H9 (cell line): Measurements from ENCODE around the gene ACTL6B. TPM values are rescaled to one million over a fixed set of nuclear protein-coding genes. Genes with fewer than 3 reads are reported as not detected.

Source experiments
- DNase-seq: peaks from one replicate; pipeline ENCODE4 v3.0.0-alpha.2; 2017
- H2AFZ ChIP-seq: one replicate; pipeline ENCODE4 v1.6.1; 2013; ENCODE audit warnings: mild to moderate bottlenecking, low read length, control low read depth, moderate library complexity
- H2AK5ac ChIP-seq: 2 replicates; pipeline ENCODE4 v1.6.1; 2013; ENCODE audit warnings: low read length, control low read depth, mixed read lengths; ENCODE audit not compliant: insufficient read length
- H2BK120ac ChIP-seq: one replicate; pipeline ENCODE4 v1.6.1; 2013; ENCODE audit warnings: low read depth, mild to moderate bottlenecking, low read length, control low read depth, inconsistent platforms; ENCODE audit not compliant: poor library complexity, severe bottlenecking
- H2BK12ac ChIP-seq: 2 replicates; pipeline ENCODE4 v1.6.1; 2013; ENCODE audit warnings: low read length, control low read depth, mixed read lengths, low read depth; ENCODE audit not compliant: insufficient read length
- H2BK15ac ChIP-seq: 2 replicates; pipeline ENCODE4 v1.6.1; 2013; ENCODE audit warnings: low read depth, low read length, control low read depth
- H2BK20ac ChIP-seq: one replicate; pipeline ENCODE4 v1.6.1; 2013; ENCODE audit warnings: low read depth, mild to moderate bottlenecking, low read length, control low read depth, inconsistent platforms; ENCODE audit not compliant: poor library complexity, severe bottlenecking
- H2BK5ac ChIP-seq: 2 replicates; pipeline ENCODE4 v1.6.1; 2013; ENCODE audit warnings: low read length, control low read depth, mixed read lengths; ENCODE audit not compliant: insufficient read length
- H3K14ac ChIP-seq: 2 replicates; pipeline ENCODE4 v1.6.1; 2013; ENCODE audit warnings: low read length, control low read depth; ENCODE audit not compliant: insufficient read depth
- H3K18ac ChIP-seq: 2 replicates; pipeline ENCODE4 v1.6.1; 2013; ENCODE audit warnings: low read depth, mild to moderate bottlenecking, mixed read lengths, low read length, control low read depth; ENCODE audit not compliant: insufficient read length
- H3K23ac ChIP-seq: 2 replicates; pipeline ENCODE4 v1.6.1; 2013; ENCODE audit warnings: low read length, control low read depth, mixed read lengths, low read depth; ENCODE audit not compliant: insufficient read length
- H3K23me2 ChIP-seq: 2 replicates; pipeline ENCODE4 v1.6.1; 2013; ENCODE audit warnings: low read depth, mild to moderate bottlenecking, mixed read lengths, low read length, control low read depth; ENCODE audit not compliant: insufficient read length, poor library complexity, severe bottlenecking
- H3K27ac ChIP-seq: 2 replicates; pipeline ENCODE4 v1.5.1; 2013; ENCODE audit warnings: low read length, control low read depth, mixed read lengths, low read depth; ENCODE audit not compliant: insufficient read length
- H3K27me3 ChIP-seq: 2 replicates; pipeline ENCODE4 v1.6.1; 2013; ENCODE audit warnings: low read length, control low read depth, inconsistent platforms; ENCODE audit not compliant: insufficient read depth
- H3K4ac ChIP-seq: 2 replicates; pipeline ENCODE4 v1.6.1; 2013; ENCODE audit warnings: low read depth, mild to moderate bottlenecking, control low read depth, inconsistent platforms, low read length, moderate library complexity
- H3K4me1 ChIP-seq: 2 replicates; pipeline ENCODE4 v1.6.1; 2013; ENCODE audit warnings: low read length, control low read depth, inconsistent platforms; ENCODE audit not compliant: insufficient read depth
- H3K4me2 ChIP-seq: 2 replicates; pipeline ENCODE4 v1.6.1; 2013; ENCODE audit warnings: low read length, control low read depth, mixed read lengths; ENCODE audit not compliant: insufficient read length, insufficient read depth
- H3K56ac ChIP-seq: 2 replicates; pipeline ENCODE4 v1.6.1; 2013; ENCODE audit warnings: low read depth, mild to moderate bottlenecking, mixed read lengths, low read length, control low read depth; ENCODE audit not compliant: insufficient read length
- H3K79me1 ChIP-seq: 2 replicates; pipeline ENCODE4 v1.6.1; 2013; ENCODE audit warnings: low read depth, mild to moderate bottlenecking, moderate library complexity, low read length, control low read depth, inconsistent platforms; ENCODE audit not compliant: insufficient read depth, poor library complexity, severe bottlenecking
- H3K79me2 ChIP-seq: 2 replicates; pipeline ENCODE4 v1.6.1; 2013; ENCODE audit warnings: low read length, control low read depth, inconsistent platforms; ENCODE audit not compliant: insufficient read depth
- H3K9ac ChIP-seq: 2 replicates; pipeline ENCODE4 v1.6.1; 2013; ENCODE audit warnings: low read length, control low read depth, mixed read lengths; ENCODE audit not compliant: insufficient read length; ENCODE audit errors: extremely low read depth
- H3K9me3 ChIP-seq: one replicate; pipeline ENCODE4 v1.6.1; 2013; ENCODE audit warnings: low read depth, low read length, inconsistent platforms; ENCODE audit not compliant: control insufficient read depth
- H3T11ph ChIP-seq: one replicate; pipeline ENCODE4 v1.6.1; 2013; ENCODE audit warnings: mild to moderate bottlenecking, low read length, control low read depth, inconsistent platforms
- H4K20me1 ChIP-seq: one replicate; pipeline ENCODE4 v1.6.1; 2013; ENCODE audit not compliant: control insufficient read depth, insufficient read length, insufficient read depth
- H4K5ac ChIP-seq: 2 replicates; pipeline ENCODE4 v1.6.1; 2013; ENCODE audit warnings: low read depth, mild to moderate bottlenecking, mixed read lengths, low read length, control low read depth; ENCODE audit not compliant: insufficient read length
- H4K8ac ChIP-seq: replicated peaks from 2 replicates; pipeline ENCODE4 v1.6.1; 2013; ENCODE audit warnings: low read length, control low read depth, mixed read lengths, low read depth; ENCODE audit not compliant: insufficient read length
- H4K91ac ChIP-seq: 2 replicates; pipeline ENCODE4 v1.6.1; 2013; ENCODE audit warnings: low read depth, mild to moderate bottlenecking, moderate library complexity, mixed read lengths, low read length, control low read depth; ENCODE audit not compliant: insufficient read length
- H3K27ac Mint-ChIP-seq, 3 experiments: 2 replicates in 2 of 3; 3 replicates in 1 of 3; pipeline ENCODE4 v1.8.0; 2020 to 2021; ENCODE audit warnings: mixed read lengths in 3 of 3, mild to moderate bottlenecking in 1 of 3, moderate library complexity in 1 of 3
- H3K27me3 Mint-ChIP-seq: 2 replicates; pipeline ENCODE4 v1.8.0; 2021; ENCODE audit warnings: low read depth, mild to moderate bottlenecking, moderate library complexity, mixed read lengths
- H3K36me3 Mint-ChIP-seq, 3 experiments: 2 replicates in 2 of 3; 3 replicates in 1 of 3; pipeline ENCODE4 v1.8.0; 2020 to 2021; ENCODE audit warnings: low read depth in 3 of 3, mixed read lengths in 3 of 3; ENCODE audit not compliant: insufficient read depth in 1 of 3
- H3K4me1 Mint-ChIP-seq, 2 experiments: 2 replicates each; pipeline ENCODE4 v1.8.0; 2020; ENCODE audit warnings: mixed read lengths in 2 of 2
- H3K4me3 Mint-ChIP-seq, 2 experiments: 2 replicates in 1 of 2; 3 replicates in 1 of 2; pipeline ENCODE4 v1.8.0; 2020 to 2021; ENCODE audit warnings: mild to moderate bottlenecking in 2 of 2, mixed read lengths in 2 of 2, moderate library complexity in 1 of 2
- H3K9me3 Mint-ChIP-seq, 2 experiments: 2 replicates in 1 of 2; 3 replicates in 1 of 2; pipeline ENCODE4 v1.8.0; 2020; ENCODE audit warnings: mild to moderate bottlenecking in 2 of 2, mixed read lengths in 2 of 2, moderate library complexity in 1 of 2
- CTCF ChIP-seq: fragments of 200-600 bp; sonication (generic); conservative IDR thresholded peaks from 3 replicates; pipeline ENCODE4 v1.8.0; 2021; ENCODE audit warnings: antibody characterized with exemption, mild to moderate bottlenecking
- WGBS: extraction: QIAGEN DNeasy Blood & Tissue Kit; methylation state at CpG from one replicate; pipeline ENCODE4 v1.1.7; 2013; ENCODE audit warnings: missing lambda C conversion rate, low lambda C conversion rate, mixed read lengths; ENCODE audit not compliant: insufficient read length; ENCODE audit errors: extremely low coverage; 5-methylcytosine and 5-hydroxymethylcytosine counted together
- total RNA-seq: library from RNA; stranded (reverse); gene quantifications from 2 replicates; pipeline ENCODE4 v1.2.1, GENCODE V29; 2021

The ACTL6B gene
- total RNA-seq, 1 experiment from 2014 or later: 0.50 TPM

- Histone ChIP-seq H3K56ac (no peak overlapping the region), H3K4me1 (0 out of 2 replicates have a peak, but pooled peaks cover 5% of the 10 kb centered on the region), H3K4me2 (peak overlapping the region; percentile 80), H3K4ac (no peak overlapping the region), H3K9ac (peak overlapping the region; percentile 82), H2BK120ac (no peak overlapping the region), H3K9me3 (no peaks in the 10 kb centered on the region), H4K8ac (no peak overlapping the region), H3K27me3 (no peaks in the 10 kb centered on the region), H2AK5ac (no peak overlapping the region), H3K79me2 (peaks cover 30% of the 10 kb centered on the region; the same call in 1 of the 2 replicates), H2BK12ac (no peak overlapping the region), H3K14ac (peak overlapping the region; percentile 59), H2BK15ac (no peak overlapping the region), H3K27ac (no peak overlapping the region), H4K5ac (no peak overlapping the region), H3K23me2 (peaks cover 12% of the 10 kb centered on the region), H2BK5ac (no peak overlapping the region), H3K79me1 (peaks cover 5% of the 10 kb centered on the region), H4K91ac (no peak overlapping the region), H4K20me1 (no peaks in the 10 kb centered on the region), H3K18ac (no peak overlapping the region), H3T11ph (no peak overlapping the region), H3K23ac (no peak overlapping the region), H2AFZ (no peak overlapping the region), H2BK20ac (no peak overlapping the region)
- Mint-ChIP-seq H3K36me3 (peaks cover 15 to 24% (median 22%) of the 10 kb centered on the region in 3 experiments), H3K9me3 (no peaks in the 10 kb centered on the region), H3K4me1 (peaks cover 32 to 43% of the 10 kb centered on the region in 2 experiments), H3K4me3 (peak overlapping the region; percentile 97), H3K27ac (peak overlapping the region; percentile 92 to 98 (median 96)), H3K27me3 (peaks cover 2% of the 10 kb centered on the region; the same call in 1 of the 2 replicates)
- WGBS: no CpG with 5 or more reads among the region's 81 CpGs
- TF ChIP-seq CTCF: no peak
- peak; percentile 30 for DNase-seq
Measured at GRCh38 chr7:100693312-100694097, 37.3 kb upstream of the ACTL6B start.
